ENCODE data around the gene CHMP5. TPM values are rescaled to one million over a fixed set of nuclear protein-coding genes. Genes with fewer than 3 reads are reported as not detected.

CHMP5 gene
- total RNA-seq, 1 experiment from 2014 or later: 47.6 TPM

DNA sequence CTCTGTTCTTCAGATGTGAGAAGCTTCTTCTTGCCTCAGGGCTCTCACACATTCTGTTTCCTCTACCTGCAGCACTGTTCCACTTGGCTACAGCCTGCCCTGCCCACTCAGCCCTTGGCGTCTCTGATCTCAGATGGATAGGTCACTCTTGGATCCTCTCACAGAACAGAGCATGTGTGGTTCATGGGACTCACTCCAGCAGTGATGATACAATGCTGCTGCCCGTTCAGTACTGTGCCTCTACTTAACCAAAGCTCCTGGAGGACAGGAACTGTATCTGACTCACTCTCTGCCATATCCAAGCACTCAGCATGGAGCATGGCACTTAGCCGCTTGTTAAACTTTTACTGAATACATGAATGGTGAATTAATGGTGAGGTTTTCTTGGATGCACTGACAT, 28.3 kb upstream of the CHMP5 start:
- Histone ChIP-seq H3K23ac (ENCODE audit: insufficient read length, low read depth, low read length) (no peak overlapping the region), H2AK5ac (ENCODE audit: insufficient read length, low read length) (no peak overlapping the region), H4K8ac (replicated peaks; ENCODE audit: insufficient read length, low read depth, low read length) (no peak overlapping the region), H3K23me2 (ENCODE audit: insufficient read length, low read depth, low read length, poor library complexity, severe bottlenecking) (no peaks in the 10 kb centered on the region), H3K9me3 (ENCODE audit: control insufficient read depth, low read depth, low read length) (no peaks in the 10 kb centered on the region), H3K4me1 (ENCODE audit: insufficient read depth, low read length) (no peaks in the 10 kb centered on the region), H4K20me1 (ENCODE audit: control insufficient read depth, insufficient read depth, insufficient read length) (no peaks in the 10 kb centered on the region), H3K56ac (ENCODE audit: insufficient read length, low read depth, low read length) (no peak overlapping the region), H3K4ac (ENCODE audit: low read depth, low read length) (no peak overlapping the region), H3K9ac (ENCODE audit: extremely low read depth, insufficient read length, low read length) (no peak overlapping the region), H2AFZ (ENCODE audit: low read length) (no peak overlapping the region), H3K14ac (ENCODE audit: insufficient read depth, low read length) (no peak overlapping the region), H4K5ac (ENCODE audit: insufficient read length, low read depth, low read length) (no peak overlapping the region), H3K18ac (ENCODE audit: insufficient read length, low read depth, low read length) (no peak overlapping the region), H3K4me2 (ENCODE audit: insufficient read depth, insufficient read length, low read length) (no peak overlapping the region), H4K91ac (ENCODE audit: insufficient read length, low read depth, low read length) (no peak overlapping the region), H3K27ac (ENCODE audit: insufficient read length, low read depth, low read length) (no peak overlapping the region), H3K27me3 (ENCODE audit: insufficient read depth, low read length) (no peaks in the 10 kb centered on the region), H2BK12ac (ENCODE audit: insufficient read length, low read depth, low read length) (no peak overlapping the region), H2BK5ac (ENCODE audit: insufficient read length, low read length) (no peak overlapping the region), H2BK15ac (ENCODE audit: low read depth, low read length) (no peak overlapping the region), H3T11ph (ENCODE audit: low read length) (no peak overlapping the region), H3K79me1 (ENCODE audit: insufficient read depth, low read depth, low read length, poor library complexity, severe bottlenecking) (no peaks in the 10 kb centered on the region), H3K79me2 (ENCODE audit: insufficient read depth, low read length) (no peaks in the 10 kb centered on the region), H2BK120ac (ENCODE audit: low read depth, low read length, poor library complexity, severe bottlenecking) (no peak overlapping the region), H2BK20ac (ENCODE audit: low read depth, low read length, poor library complexity, severe bottlenecking) (no peak overlapping the region)
- no peak for DNase-seq
- TF ChIP-seq, protein P1, sequence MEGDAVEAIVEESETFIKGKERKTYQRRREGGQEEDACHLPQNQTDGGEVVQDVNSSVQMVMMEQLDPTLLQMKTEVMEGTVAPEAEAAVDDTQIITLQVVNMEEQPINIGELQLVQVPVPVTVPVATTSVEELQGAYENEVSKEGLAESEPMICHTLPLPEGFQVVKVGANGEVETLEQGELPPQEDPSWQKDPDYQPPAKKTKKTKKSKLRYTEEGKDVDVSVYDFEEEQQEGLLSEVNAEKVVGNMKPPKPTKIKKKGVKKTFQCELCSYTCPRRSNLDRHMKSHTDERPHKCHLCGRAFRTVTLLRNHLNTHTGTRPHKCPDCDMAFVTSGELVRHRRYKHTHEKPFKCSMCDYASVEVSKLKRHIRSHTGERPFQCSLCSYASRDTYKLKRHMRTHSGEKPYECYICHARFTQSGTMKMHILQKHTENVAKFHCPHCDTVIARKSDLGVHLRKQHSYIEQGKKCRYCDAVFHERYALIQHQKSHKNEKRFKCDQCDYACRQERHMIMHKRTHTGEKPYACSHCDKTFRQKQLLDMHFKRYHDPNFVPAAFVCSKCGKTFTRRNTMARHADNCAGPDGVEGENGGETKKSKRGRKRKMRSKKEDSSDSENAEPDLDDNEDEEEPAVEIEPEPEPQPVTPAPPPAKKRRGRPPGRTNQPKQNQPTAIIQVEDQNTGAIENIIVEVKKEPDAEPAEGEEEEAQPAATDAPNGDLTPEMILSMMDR (conservative IDR thresholded peaks at IDR 0.05): no peak
- Mint-ChIP-seq H3K4me3 (no peak overlapping the region), H3K27ac (no peak overlapping the region; a peak in 1 of 7 replicates), H3K4me1 (no peaks in the 10 kb centered on the region), H3K27me3 (ENCODE audit: low read depth) (peaks cover 31% of the 10 kb centered on the region), H3K9me3 (peaks cover 0 to 2% of the 10 kb centered on the region in 2 experiments; a peak in 1 of 5 replicates), H3K36me3 (ENCODE audit: insufficient read depth in 1 of 3, low read depth in 3 of 3) (no peaks in the 10 kb centered on the region)
- WGBS (ENCODE audit: extremely low coverage, insufficient read length, low lambda C conversion rate): no CpG with 5 or more reads among the region's 3 CpGs

Measured in H9 (cell line).